Loucy (cell line): ENCODE measurements around the gene TPGS1.

ENCODE experiments used
- H2AFZ ChIP-seq: fragments of 200-600 bp; sonication (generic); 2 replicates; pipeline ENCODE4 v1.6.0; 2016; ENCODE audit warnings: antibody characterized with exemption, mild to moderate bottlenecking, low read length, moderate library complexity
- H3F3A ChIP-seq: fragments of 200-600 bp; 2 replicates; pipeline ENCODE4 v1.6.0; 2016; ENCODE audit warnings: antibody characterized with exemption, low read depth, mild to moderate bottlenecking
- H3K27me3 ChIP-seq: fragments of 200-600 bp; sonication (generic); 2 replicates; pipeline ENCODE4 v1.6.1; 2014; ENCODE audit warnings: low read length, mild to moderate bottlenecking; ENCODE audit not compliant: insufficient read depth, poor library complexity, severe bottlenecking
- H3K36me3 ChIP-seq: fragments of 200-600 bp; sonication (generic); 2 replicates; pipeline ENCODE4 v1.6.1; 2016; ENCODE audit warnings: low read length; ENCODE audit not compliant: insufficient read depth
- H3K4me1 ChIP-seq: fragments of 200-600 bp; sonication (generic); 2 replicates; pipeline ENCODE4 v1.5.1; 2014; ENCODE audit warnings: low read length, mild to moderate bottlenecking; ENCODE audit not compliant: insufficient read depth, poor library complexity, severe bottlenecking
- H3K4me2 ChIP-seq: fragments of 200-600 bp; sonication (generic); 2 replicates; pipeline ENCODE4 v1.6.0; 2014; ENCODE audit warnings: antibody characterized with exemption, low read length, low read depth, mild to moderate bottlenecking; ENCODE audit not compliant: poor library complexity, severe bottlenecking
- H3K4me3 ChIP-seq: fragments of 200-600 bp; sonication (generic); 2 replicates; pipeline ENCODE4 v1.5.1; 2014; ENCODE audit warnings: low read length, mild to moderate bottlenecking, mixed read lengths; ENCODE audit not compliant: poor library complexity, severe bottlenecking
- H3K79me2 ChIP-seq: fragments of 200-600 bp; sonication (generic); 2 replicates; pipeline ENCODE4 v1.6.1; 2014; ENCODE audit warnings: low read length; ENCODE audit not compliant: insufficient read depth
- H3K9ac ChIP-seq: fragments of 200-600 bp; sonication (generic); 2 replicates; pipeline ENCODE4 v1.6.0; 2014; ENCODE audit warnings: mild to moderate bottlenecking, low read depth, low read length, moderate library complexity; ENCODE audit not compliant: poor library complexity, severe bottlenecking
- H3K9me2 ChIP-seq: fragments of 200-600 bp; sonication (generic); replicated peaks from 2 replicates; pipeline ENCODE4 v1.6.1; 2016; ENCODE audit warnings: low read depth, low read length, mixed read lengths
- H3K9me3 ChIP-seq: fragments of 200-600 bp; sonication (generic); 2 replicates; pipeline ENCODE4 v1.6.1; 2014; ENCODE audit warnings: mild to moderate bottlenecking, antibody characterized with exemption, low read length, low read depth; ENCODE audit not compliant: insufficient read depth
- H4K20me1 ChIP-seq: fragments of 200-600 bp; sonication (generic); 2 replicates; pipeline ENCODE4 v1.6.0; 2014; ENCODE audit warnings: antibody characterized with exemption, low read length, mild to moderate bottlenecking; ENCODE audit not compliant: insufficient read depth, poor library complexity, severe bottlenecking
- EZH2phosphoT487 ChIP-seq: fragments of 200-600 bp; IDR thresholded peaks from 2 replicates; pipeline ENCODE4 v1.6.1; 2018; ENCODE audit warnings: antibody characterized with exemption, mild to moderate bottlenecking, moderate library complexity, borderline replicate concordance
- TF ChIP-seq, protein P1 (sequence below): fragments of 200-600 bp; sonication (generic); conservative IDR thresholded peaks from 2 replicates; pipeline ENCODE4 v1.5.1; 2014; ENCODE audit warnings: mild to moderate bottlenecking, antibody characterized with exemption, low read length

TPGS1 gene

GRCh38 chr19:483332-484072, 23.8 kb upstream of the TPGS1 start:
- Histone ChIP-seq H3F3A (no peaks in the 10 kb centered on the region), H3K36me3 (no peaks in the 10 kb centered on the region), H4K20me1 (no peaks in the 10 kb centered on the region), H2AFZ (no peak overlapping the region), H3K9me2 (no peaks in the 10 kb centered on the region), H3K4me2 (no peak overlapping the region), H3K4me3 (no peak overlapping the region), H3K27me3 (no peaks in the 10 kb centered on the region), H3K4me1 (no peaks in the 10 kb centered on the region), H3K9me3 (no peaks in the 10 kb centered on the region; the same call in 1 of the 2 replicates), H3K9ac (no peak overlapping the region), H3K79me2 (no peaks in the 10 kb centered on the region)
- TF ChIP-seq, protein P1, sequence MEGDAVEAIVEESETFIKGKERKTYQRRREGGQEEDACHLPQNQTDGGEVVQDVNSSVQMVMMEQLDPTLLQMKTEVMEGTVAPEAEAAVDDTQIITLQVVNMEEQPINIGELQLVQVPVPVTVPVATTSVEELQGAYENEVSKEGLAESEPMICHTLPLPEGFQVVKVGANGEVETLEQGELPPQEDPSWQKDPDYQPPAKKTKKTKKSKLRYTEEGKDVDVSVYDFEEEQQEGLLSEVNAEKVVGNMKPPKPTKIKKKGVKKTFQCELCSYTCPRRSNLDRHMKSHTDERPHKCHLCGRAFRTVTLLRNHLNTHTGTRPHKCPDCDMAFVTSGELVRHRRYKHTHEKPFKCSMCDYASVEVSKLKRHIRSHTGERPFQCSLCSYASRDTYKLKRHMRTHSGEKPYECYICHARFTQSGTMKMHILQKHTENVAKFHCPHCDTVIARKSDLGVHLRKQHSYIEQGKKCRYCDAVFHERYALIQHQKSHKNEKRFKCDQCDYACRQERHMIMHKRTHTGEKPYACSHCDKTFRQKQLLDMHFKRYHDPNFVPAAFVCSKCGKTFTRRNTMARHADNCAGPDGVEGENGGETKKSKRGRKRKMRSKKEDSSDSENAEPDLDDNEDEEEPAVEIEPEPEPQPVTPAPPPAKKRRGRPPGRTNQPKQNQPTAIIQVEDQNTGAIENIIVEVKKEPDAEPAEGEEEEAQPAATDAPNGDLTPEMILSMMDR: no peak
- TF ChIP-seq EZH2phosphoT487: no peak

GRCh38 chr19:484494-484893, 22.8 kb upstream of the TPGS1 start:
- TF ChIP-seq EZH2phosphoT487: no peak
- TF ChIP-seq, protein P1: no peak
- Histone ChIP-seq H3K4me1 (no peaks in the 10 kb centered on the region), H3K27me3 (no peaks in the 10 kb centered on the region), H3K4me2 (no peak overlapping the region), H3F3A (no peaks in the 10 kb centered on the region), H3K9me2 (no peaks in the 10 kb centered on the region), H2AFZ (no peak overlapping the region), H3K4me3 (no peak overlapping the region), H3K36me3 (no peaks in the 10 kb centered on the region), H3K9me3 (no peaks in the 10 kb centered on the region; the same call in 1 of the 2 replicates), H3K79me2 (peaks cover 3% of the 10 kb centered on the region; the same call in 1 of the 2 replicates), H3K9ac (no peak overlapping the region), H4K20me1 (no peaks in the 10 kb centered on the region)

DNA sequence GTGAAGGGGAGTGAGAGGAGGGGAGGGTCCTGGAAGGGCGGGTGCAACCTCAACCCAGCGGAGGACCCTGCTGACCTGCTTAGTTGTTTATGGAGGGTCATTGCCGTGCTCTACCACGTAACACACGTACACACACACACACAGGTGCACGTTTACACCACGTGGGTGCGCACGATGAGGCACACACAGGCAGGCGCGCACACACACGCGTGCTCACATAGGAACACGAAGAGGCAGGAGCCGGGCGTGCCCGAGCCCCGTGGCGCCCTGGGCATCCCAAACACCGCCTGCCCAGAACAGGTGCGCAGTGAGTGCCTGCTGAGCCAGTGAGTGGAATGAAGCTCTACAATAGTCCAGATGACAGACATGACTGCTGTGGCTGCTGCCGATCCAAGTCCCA, 22.2 kb upstream of the TPGS1 start:
- TF ChIP-seq EZH2phosphoT487: no peak
- TF ChIP-seq, protein P1: no peak
- H3K36me3 ChIP-seq: no peaks in the 10 kb centered on the region
- H3K4me2 ChIP-seq: no peak overlapping the region
- no peaks in the 10 kb centered on the region; the same call in 1 of the 2 replicates for H3K9me3 ChIP-seq
- no peak overlapping the region for H2AFZ ChIP-seq
- no peaks in the 10 kb centered on the region for H3K4me1 ChIP-seq
- H3K9me2 ChIP-seq: no peaks in the 10 kb centered on the region
- no peak overlapping the region for H3K9ac ChIP-seq
- H4K20me1 ChIP-seq: no peaks in the 10 kb centered on the region
- peaks cover 8% of the 10 kb centered on the region; the same call in 1 of the 2 replicates for H3K79me2 ChIP-seq
- H3F3A ChIP-seq: no peaks in the 10 kb centered on the region
- H3K27me3 ChIP-seq: no peaks in the 10 kb centered on the region
- no peak overlapping the region for H3K4me3 ChIP-seq
